Cardiac muscle cell (in vitro differentiated cells and primary cell): Measurements from ENCODE around the gene ERO1B. TPM values are rescaled to one million over a fixed set of nuclear protein-coding genes. Genes with fewer than 3 reads are reported as not detected.

ENCODE experiments used
- DNase-seq, 2 donors: peaks; one replicate each; pipeline versions ENCODE4 v3.0.0 to v3.0.0-alpha.2; 2010 to 2017; ENCODE audit warnings: low read depth in 1 of 2, low spot score in 1 of 2
- H3K27ac ChIP-seq: fragments of 200-600 bp; sonication (generic); 2 replicates; pipeline ENCODE4 v1.5.1; 2016
- H3K27me3 ChIP-seq: fragments of 200-600 bp; sonication (generic); 2 replicates; pipeline ENCODE4 v1.6.0; 2016; ENCODE audit warnings: control low read depth
- H3K36me3 ChIP-seq: fragments of 200-600 bp; sonication (generic); 2 replicates; pipeline ENCODE4 v1.5.1; 2016; ENCODE audit warnings: control low read depth
- H3K4me1 ChIP-seq: fragments of 200-600 bp; sonication (generic); 2 replicates; pipeline ENCODE4 v1.8.1; 2017; ENCODE audit warnings: low read depth, mild to moderate bottlenecking, mixed run types
- H3K4me3 ChIP-seq: fragments of 200-600 bp; sonication (generic); 2 replicates; pipeline ENCODE4 v1.5.1; 2016; ENCODE audit warnings: mild to moderate bottlenecking
- H3K9me3 ChIP-seq: fragments of 200-600 bp; sonication (generic); 2 replicates; pipeline ENCODE4 v1.5.1; 2017; ENCODE audit warnings: low read depth, mild to moderate bottlenecking, control low read depth
- CTCF ChIP-seq: IDR thresholded peaks from 2 replicates; pipeline ENCODE4 v1.5.1; 2012; ENCODE audit warnings: low read depth, mild to moderate bottlenecking, low read length
- polyA plus RNA-seq: library from polyadenylated mRNA; unstranded; fragments of >200 nt; fragmentation: Nextera tagmentation; extraction: Ambion mirVana; gene quantifications from 2 replicates; pipeline ENCODE4 v1.2.1, GENCODE V29; 2016
- total RNA-seq: library from RNA; depleted of rRNA; stranded (reverse); fragments of >200 nt; gene quantifications from 2 replicates; pipeline ENCODE4 v1.2.3, GENCODE V29; 2016

Gene ERO1B
- total and polyA plus RNA-seq, 2 experiments from 2014 or later, result 2.2 to 2.7 TPM

- Histone ChIP-seq H3K36me3 (no peaks in the 10 kb centered on the region), H3K4me1 (no peaks in the 10 kb centered on the region), H3K27me3 (no peaks in the 10 kb centered on the region), H3K4me3 (no peak overlapping the region), H3K27ac (no peak overlapping the region), H3K9me3 (no peaks in the 10 kb centered on the region)
- TF ChIP-seq CTCF, result no peak
- DNase-seq, result no peak
These were observed 25.7 kb upstream of the ERO1B start for GRCh38 chr1:236307435-236307834.

- no peak for DNase-seq
- no peaks in the 10 kb centered on the region for H3K36me3 ChIP-seq
- H3K4me3 ChIP-seq, result no peak overlapping the region
- no peak overlapping the region for H3K27ac ChIP-seq
- no peaks in the 10 kb centered on the region for H3K4me1 ChIP-seq
- H3K27me3 ChIP-seq, result no peaks in the 10 kb centered on the region
- H3K9me3 ChIP-seq, result no peaks in the 10 kb centered on the region
- no peak for TF ChIP-seq CTCF
These were observed 22.9 kb upstream of the ERO1B start for GRCh38 chr1:236304682-236305081.

GRCh38 chr1:236303675-236304074 lies 21.9 kb upstream of the ERO1B start:
- H3K4me3 ChIP-seq, result no peak overlapping the region
- no peaks in the 10 kb centered on the region for H3K36me3 ChIP-seq
- no peaks in the 10 kb centered on the region for H3K27me3 ChIP-seq
- no peak for TF ChIP-seq CTCF
- H3K27ac ChIP-seq, result no peak overlapping the region
- H3K9me3 ChIP-seq, result no peaks in the 10 kb centered on the region
- no peak for DNase-seq
- no peaks in the 10 kb centered on the region for H3K4me1 ChIP-seq

- Histone ChIP-seq H3K4me3 (no peak overlapping the region), H3K9me3 (no peaks in the 10 kb centered on the region), H3K27me3 (no peaks in the 10 kb centered on the region), H3K27ac (no peak overlapping the region), H3K36me3 (no peaks in the 10 kb centered on the region), H3K4me1 (no peaks in the 10 kb centered on the region)
- TF ChIP-seq CTCF, result no peak
- DNase-seq, result peak in 1 of 2 donors; percentile 41
These were observed 21.2 kb upstream of the ERO1B start for GRCh38 chr1:236302941-236303340.

- H3K27ac ChIP-seq, result no peak overlapping the region
- no peak overlapping the region for H3K4me3 ChIP-seq
- TF ChIP-seq CTCF, result no peak
- H3K27me3 ChIP-seq, result no peaks in the 10 kb centered on the region
- no peaks in the 10 kb centered on the region for H3K4me1 ChIP-seq
- no peak for DNase-seq
- no peaks in the 10 kb centered on the region for H3K36me3 ChIP-seq
- no peaks in the 10 kb centered on the region for H3K9me3 ChIP-seq
These were observed 20.2 kb upstream of the ERO1B start for GRCh38 chr1:236301958-236302335.
